ENCODE results near the gene CSF2. TPM values are rescaled to one million over a fixed set of nuclear protein-coding genes. Genes with fewer than 3 reads are reported as not detected.
"Not testable (repeated sequence)": the region's sequence is repeated elsewhere in the genome, so short reads cannot be mapped to it uniquely, and the experiment has no call there.

CSF2 gene
- total RNA-seq, 2 donors from 2014 or later = not detected

GRCh38 chr5:132115375-132115774 is 41.8 kb downstream of the CSF2 start:
- ATAC-seq (ENCODE audit: insufficient number of reproducible peaks, low FRiP score, low read depth) (no peak), DNase-seq (ENCODE audit: low spot score) (no peak)
- Histone ChIP-seq H3K36me3 (no peaks in the 10 kb centered on the region), H3K4me1 (ENCODE audit: control insufficient read depth in 1 of 2, low read depth in 2 of 2) (no peaks in the 10 kb centered on the region), H3K27me3 (replicated peaks; ENCODE audit: insufficient read depth) (no peaks in the 10 kb centered on the region), H3K4me3 (no peak overlapping the region), H3K27ac (no peak overlapping the region), H3K9me3 (peaks cover 10% of the 10 kb centered on the region)
- TF ChIP-seq CTCF (IDR thresholded peaks at IDR 0.05) = no peak

- H3K36me3 ChIP-seq = no peaks in the 10 kb centered on the region
- TF ChIP-seq CTCF (IDR thresholded peaks at IDR 0.05) = no peak
- H3K4me3 ChIP-seq = no peak overlapping the region
- H3K27ac ChIP-seq = no peak overlapping the region
- no peaks in the 10 kb centered on the region for H3K4me1 ChIP-seq (ENCODE audit: control insufficient read depth in 1 of 2, low read depth in 2 of 2)
- H3K27me3 ChIP-seq (replicated peaks; ENCODE audit: insufficient read depth) = no peaks in the 10 kb centered on the region
- DNase-seq (ENCODE audit: low spot score) (no peak), ATAC-seq (ENCODE audit: insufficient number of reproducible peaks, low FRiP score, low read depth) (no peak)
- peaks cover 10% of the 10 kb centered on the region for H3K9me3 ChIP-seq
Observed at GRCh38 chr5:132116072-132116471, 42.5 kb downstream of the CSF2 start.

- not testable (repeated sequence) for H3K4me1 ChIP-seq (ENCODE audit: control insufficient read depth in 1 of 2, low read depth in 2 of 2); H3K27ac ChIP-seq; H3K36me3 ChIP-seq; H3K27me3 ChIP-seq (replicated peaks; ENCODE audit: insufficient read depth); DNase-seq (ENCODE audit: low spot score); H3K4me3 ChIP-seq; ATAC-seq (ENCODE audit: insufficient number of reproducible peaks, low FRiP score, low read depth)
- peaks cover 10% of the 10 kb centered on the region for H3K9me3 ChIP-seq
Observed at GRCh38 chr5:132116909-132117489, 43.4 kb downstream of the CSF2 start.

- H3K9me3 ChIP-seq; H3K27me3 ChIP-seq (replicated peaks; ENCODE audit: insufficient read depth); H3K4me1 ChIP-seq (ENCODE audit: control insufficient read depth in 1 of 2, low read depth in 2 of 2); H3K36me3 ChIP-seq; H3K27ac ChIP-seq; DNase-seq (ENCODE audit: low spot score); ATAC-seq (ENCODE audit: insufficient number of reproducible peaks, low FRiP score, low read depth); H3K4me3 ChIP-seq: not testable (repeated sequence)
Observed at GRCh38 chr5:132120717-132121116, 47.1 kb downstream of the CSF2 start.

- not testable (repeated sequence) for H3K9me3 ChIP-seq; DNase-seq (ENCODE audit: low spot score); H3K27me3 ChIP-seq (replicated peaks; ENCODE audit: insufficient read depth); H3K36me3 ChIP-seq; H3K27ac ChIP-seq; ATAC-seq (ENCODE audit: insufficient number of reproducible peaks, low FRiP score, low read depth); H3K4me1 ChIP-seq (ENCODE audit: control insufficient read depth in 1 of 2, low read depth in 2 of 2); H3K4me3 ChIP-seq
Observed at GRCh38 chr5:132122971-132123370, 49.4 kb downstream of the CSF2 start.

GRCh38 chr5:132123578-132123977 is 50.0 kb downstream of the CSF2 start:
- H3K27me3 ChIP-seq (replicated peaks; ENCODE audit: insufficient read depth); H3K27ac ChIP-seq; H3K9me3 ChIP-seq; ATAC-seq (ENCODE audit: insufficient number of reproducible peaks, low FRiP score, low read depth); H3K4me1 ChIP-seq (ENCODE audit: control insufficient read depth in 1 of 2, low read depth in 2 of 2); H3K4me3 ChIP-seq; DNase-seq (ENCODE audit: low spot score); H3K36me3 ChIP-seq: not testable (repeated sequence)

Other genes starting within 250 kb of the CSF2 start
- gene MEIKIN, start 128.1 kb upstream of the CSF2 start, total RNA-seq = not detected
- 1 to 10 TPM; 1.6 TPM for gene ACSL6, start 62.1 kb upstream of the CSF2 start, total RNA-seq
- not detected for gene IL3, start 13.1 kb upstream of the CSF2 start, total RNA-seq
- 10 to 100 TPM; 31.3 to 47.7 TPM for gene P4HA2, start 154.1 kb downstream of the CSF2 start, total RNA-seq
- 10 to 100 TPM; 50.6 to 81.0 TPM for gene PDLIM4, start 183.9 kb downstream of the CSF2 start, total RNA-seq
- 1 to 10 TPM in 1 of 2 donors, under 1 TPM in 1; 0.14 to 2.1 TPM for gene SLC22A4, start 220.6 kb downstream of the CSF2 start, total RNA-seq